22Rv1 (cell line): ENCODE results near the gene LNPK.

Source experiments
- CTCF ChIP-seq: fragments of 450-650 bp; IDR thresholded peaks from 2 replicates; pipeline ENCODE4 v1.5.1; 2017; ENCODE audit warnings: mild to moderate bottlenecking
- ZFX ChIP-seq: fragments of 450-650 bp; IDR thresholded peaks from 2 replicates; pipeline ENCODE4 v1.6.1; 2017; ENCODE audit warnings: antibody characterized with exemption, borderline replicate concordance

GRCh38 chr2:175930504-175930903 lies 71.6 kb downstream of the LNPK start:
- TF ChIP-seq CTCF (no peak), ZFX (no peak)
